Esophagus squamous epithelium (tissue), 5 donors: Measurements from ENCODE around the gene NUDT1. TPM values are rescaled to one million over a fixed set of nuclear protein-coding genes. Genes with fewer than 3 reads are reported as not detected.

Experiments used
- DNase-seq: peaks from one replicate; lab custom pipeline; 2025; lab: John Stamatoyannopoulos, UW
- H3K27ac ChIP-seq, 4 donors: fragments of 200-600 bp; sonication (generic); one replicate each; pipeline ENCODE4 v1.5.1; 2016 to 2019; ENCODE audit warnings: mild to moderate bottlenecking in 1 of 4
- H3K27me3 ChIP-seq, 4 donors: fragments of 200-600 bp; sonication (generic); 1 replicate in 3 of 4; 2 replicates in 1 of 4; pipeline versions ENCODE4 v1.5.1 to v1.6.0; 2017 to 2021; ENCODE audit warnings: antibody characterized with exemption in 1 of 4
- H3K36me3 ChIP-seq, 3 donors: fragments of 200-600 bp; sonication (generic); one replicate each; pipeline ENCODE4 v1.5.1; 2016 to 2019
- H3K4me1 ChIP-seq, 3 donors: fragments of 200-600 bp; sonication (generic); one replicate each; pipeline ENCODE4 v1.5.1; 2017 to 2019
- H3K4me3 ChIP-seq, 4 donors: fragments of 200-600 bp; sonication (generic); 1 replicate in 3 of 4; 2 replicates in 1 of 4; pipeline ENCODE4 v1.5.1; 2016 to 2019; ENCODE audit warnings: mild to moderate bottlenecking in 2 of 4, moderate library complexity in 1 of 4
- H3K9me3 ChIP-seq, 3 donors: fragments of 200-600 bp; sonication (generic); one replicate each; pipeline ENCODE4 v1.5.1; 2016 to 2019
- POLR2A ChIP-seq, 4 donors: fragments of 450-650 bp; IDR thresholded peaks; one replicate each; pipeline ENCODE4 v1.6.1; 2017; ENCODE audit warnings: antibody characterized with exemption in 4 of 4, mild to moderate bottlenecking in 4 of 4, moderate library complexity in 3 of 4
- WGBS, 2 donors: methylation state at CpG; one replicate each; pipeline ENCODE4 v1.1.5; 2018; 5-methylcytosine and 5-hydroxymethylcytosine counted together
- intact Hi-C: fragments of 100-400 bp; cut with DNase I; formaldehyde crosslinking; loops from one replicate; pipeline ENCODE4 v1.15.0; 2022
- total RNA-seq, 4 donors: library from RNA; depleted of rRNA; stranded (reverse); fragments of >200 nt; gene quantifications; one replicate each; pipeline ENCODE4 v1.1.0, GENCODE V29; 2016
- TF ChIP-seq, protein P1 (sequence below), 6 experiments: fragments of 450-650 bp in 4 of 6; fragments of 200-600 bp in 2 of 6; sonication (generic) in 2 of 6; IDR thresholded peaks; one replicate each; pipeline ENCODE4 v1.5.1; 2016 to 2019; ENCODE audit warnings: antibody characterized with exemption in 6 of 6, mild to moderate bottlenecking in 4 of 6, moderate library complexity in 4 of 6
- donor health status: DM: yes; HTN: yes; CAD: no.

The NUDT1 gene
- total RNA-seq, 4 donors from 2014 or later = 16.3 to 51.7 (median 28.2) TPM

GRCh38 chr7:2274666-2275065, 32.6 kb downstream of the NUDT1 start:
- intact Hi-C loops = no loop called here
- no peak for DNase-seq
- Histone ChIP-seq H3K4me3 (no peak overlapping the region), H3K36me3 (peaks cover 4 to 67% (median 14%) of the 10 kb centered on the region in 3 donors), H3K27ac (no peak overlapping the region), H3K4me1 (peaks cover 0 to 4% (median 0%) of the 10 kb centered on the region in 3 donors), H3K27me3 (no peaks in the 10 kb centered on the region), H3K9me3 (no peaks in the 10 kb centered on the region)
- WGBS, 2 donors = 40 to 72% methylated on average over 2 of the region's 7 CpGs
- TF ChIP-seq, protein P1, sequence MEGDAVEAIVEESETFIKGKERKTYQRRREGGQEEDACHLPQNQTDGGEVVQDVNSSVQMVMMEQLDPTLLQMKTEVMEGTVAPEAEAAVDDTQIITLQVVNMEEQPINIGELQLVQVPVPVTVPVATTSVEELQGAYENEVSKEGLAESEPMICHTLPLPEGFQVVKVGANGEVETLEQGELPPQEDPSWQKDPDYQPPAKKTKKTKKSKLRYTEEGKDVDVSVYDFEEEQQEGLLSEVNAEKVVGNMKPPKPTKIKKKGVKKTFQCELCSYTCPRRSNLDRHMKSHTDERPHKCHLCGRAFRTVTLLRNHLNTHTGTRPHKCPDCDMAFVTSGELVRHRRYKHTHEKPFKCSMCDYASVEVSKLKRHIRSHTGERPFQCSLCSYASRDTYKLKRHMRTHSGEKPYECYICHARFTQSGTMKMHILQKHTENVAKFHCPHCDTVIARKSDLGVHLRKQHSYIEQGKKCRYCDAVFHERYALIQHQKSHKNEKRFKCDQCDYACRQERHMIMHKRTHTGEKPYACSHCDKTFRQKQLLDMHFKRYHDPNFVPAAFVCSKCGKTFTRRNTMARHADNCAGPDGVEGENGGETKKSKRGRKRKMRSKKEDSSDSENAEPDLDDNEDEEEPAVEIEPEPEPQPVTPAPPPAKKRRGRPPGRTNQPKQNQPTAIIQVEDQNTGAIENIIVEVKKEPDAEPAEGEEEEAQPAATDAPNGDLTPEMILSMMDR (IDR thresholded peaks at IDR 0.05) = no peak
- no peak for TF ChIP-seq POLR2A (IDR thresholded peaks at IDR 0.05)

DNA sequence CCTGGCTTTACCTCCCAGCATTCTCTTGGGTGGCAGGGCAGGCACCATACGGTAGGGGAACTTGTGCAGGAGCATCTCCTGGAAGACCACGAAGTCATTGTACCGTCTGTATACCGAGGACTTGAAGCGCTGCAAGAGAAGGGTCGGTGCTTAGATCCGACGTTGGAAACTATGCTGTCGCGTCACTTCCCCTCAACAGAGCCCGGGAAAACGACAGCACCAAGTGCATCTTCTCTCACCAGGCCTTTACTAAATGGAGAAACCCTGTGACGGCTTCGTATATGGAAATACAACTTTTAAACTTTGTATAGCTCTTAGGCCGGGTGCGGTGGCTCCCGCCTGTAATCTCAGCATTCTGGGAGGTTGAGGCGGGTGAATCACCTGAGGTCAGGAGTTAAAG, 33.1 kb downstream of the NUDT1 start:
- intact Hi-C loops = no loop called here
- Histone ChIP-seq H3K27ac (no peak overlapping the region), H3K36me3 (peaks cover 4 to 65% (median 14%) of the 10 kb centered on the region in 3 donors), H3K9me3 (no peaks in the 10 kb centered on the region), H3K4me3 (no peak overlapping the region), H3K4me1 (no peaks in the 10 kb centered on the region), H3K27me3 (no peaks in the 10 kb centered on the region)
- no peak for TF ChIP-seq POLR2A (IDR thresholded peaks at IDR 0.05)
- no peak for DNase-seq
- 87 to 88% methylated on average over 9 to 14 of the region's 18 CpGs for WGBS, 2 donors

DNA sequence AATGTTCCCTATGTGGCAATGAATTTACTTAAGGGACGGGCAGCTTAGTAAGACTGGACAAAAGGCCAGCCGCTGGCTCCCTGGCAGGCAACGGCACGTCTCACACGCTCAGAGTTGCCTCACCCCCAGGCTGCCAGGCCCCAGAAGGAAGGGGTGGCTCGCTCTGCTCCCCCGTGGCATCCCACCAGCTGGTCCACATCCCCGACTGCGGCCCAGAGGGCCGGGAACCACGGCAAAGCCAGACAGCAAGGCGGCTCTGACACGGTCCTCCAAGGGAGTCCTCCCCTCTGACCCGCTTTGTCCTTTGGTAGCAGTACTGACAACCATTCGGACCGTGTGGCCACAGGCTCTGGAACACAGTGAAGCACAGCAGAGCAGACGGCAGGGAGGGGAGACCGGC, 34.1 kb downstream of the NUDT1 start:
- no peak for DNase-seq
- H3K27me3 ChIP-seq = no peaks in the 10 kb centered on the region
- no peaks in the 10 kb centered on the region for H3K9me3 ChIP-seq
- peaks cover 0 to 5% (median 0%) of the 10 kb centered on the region in 3 donors for H3K4me1 ChIP-seq
- WGBS, 2 donors = 93% methylated on average over 6 of the region's 18 CpGs; no CpG with 5 or more reads in 1 of the 2 donors
- H3K36me3 ChIP-seq = peaks cover 1 to 57% (median 9%) of the 10 kb centered on the region in 3 donors
- no peak overlapping the region for H3K27ac ChIP-seq
- no peak overlapping the region for H3K4me3 ChIP-seq
- TF ChIP-seq POLR2A (IDR thresholded peaks at IDR 0.05) = no peak
- TF ChIP-seq, protein P1 (IDR thresholded peaks at IDR 0.05) = no peak
- intact Hi-C loops = no loop called here

GRCh38 chr7:2278026-2278425, 36.0 kb downstream of the NUDT1 start:
- TF ChIP-seq POLR2A (IDR thresholded peaks at IDR 0.05) = no peak
- TF ChIP-seq, protein P1 (IDR thresholded peaks at IDR 0.05) = no peak
- intact Hi-C loops = no loop called here
- Histone ChIP-seq H3K4me1 (peaks cover 0 to 12% (median 0%) of the 10 kb centered on the region in 3 donors), H3K4me3 (no peak overlapping the region), H3K27me3 (no peaks in the 10 kb centered on the region), H3K9me3 (no peaks in the 10 kb centered on the region), H3K36me3 (peaks cover 0 to 40% (median 7%) of the 10 kb centered on the region in 3 donors), H3K27ac (no peak overlapping the region)
- no peak for DNase-seq
- WGBS, 2 donors = 82 to 87% methylated on average over 5 to 10 of the region's 11 CpGs

GRCh38 chr7:2279896-2280295, 37.9 kb downstream of the NUDT1 start:
- no peak overlapping the region for H3K4me3 ChIP-seq
- peaks cover 0 to 21% (median 0%) of the 10 kb centered on the region in 3 donors for H3K36me3 ChIP-seq
- WGBS, 2 donors = 71 to 78% methylated on average over 4 of the region's 4 CpGs
- intact Hi-C loops = no loop called here
- H3K4me1 ChIP-seq = peaks cover 0 to 12% (median 0%) of the 10 kb centered on the region in 3 donors
- TF ChIP-seq, protein P1 (IDR thresholded peaks at IDR 0.05) = no peak
- TF ChIP-seq POLR2A (IDR thresholded peaks at IDR 0.05) = no peak
- H3K9me3 ChIP-seq = no peaks in the 10 kb centered on the region
- no peak overlapping the region for H3K27ac ChIP-seq
- no peak for DNase-seq
- H3K27me3 ChIP-seq = no peaks in the 10 kb centered on the region
